K562 (cell line): Measurements from ENCODE around the gene LIMS2.

ENCODE experiments used
- ARID1B ChIP-seq: fragments of 450-650 bp; IDR thresholded peaks from 2 replicates; pipeline ENCODE4 v1.6.1; 2016; ENCODE audit warnings: antibody characterized with exemption, mild to moderate bottlenecking, inconsistent platforms
- CEBPB ChIP-seq: fragments of 450-650 bp; IDR thresholded peaks from 2 replicates; pipeline ENCODE4 v1.6.1; 2016; ENCODE audit warnings: missing genetic modification characterization, missing compliant biosample characterization
- CHD4 ChIP-seq: fragments of 200-600 bp; sonication (generic); IDR thresholded peaks from 3 replicates; pipeline ENCODE4 v1.6.1; 2012; ENCODE audit warnings: low read depth, mild to moderate bottlenecking, mixed read lengths, low read length, inconsistent platforms; ENCODE audit not compliant: insufficient read depth, insufficient replicate concordance, poor library complexity, severe bottlenecking
- CTCF ChIP-seq, 3 experiments: IDR thresholded peaks in 2 of 3; conservative IDR thresholded peaks in 1 of 3; 2 replicates each; pipeline ENCODE4 v1.5.1; 2011 to 2012; ENCODE audit warnings: low read length in 3 of 3, mild to moderate bottlenecking in 3 of 3, control low read depth in 2 of 3, improper control_type of control experiment in 1 of 3, inconsistent platforms in 1 of 3, low read depth in 1 of 3, mixed read lengths in 1 of 3, moderate library complexity in 1 of 3; ENCODE audit not compliant: insufficient read depth in 2 of 3
- POLR2A ChIP-seq: fragments of 450-650 bp; conservative IDR thresholded peaks from 2 replicates; pipeline ENCODE4 v1.6.1; 2016
- POLR2AphosphoS5 ChIP-seq: IDR thresholded peaks from 2 replicates; pipeline ENCODE4 v1.6.1; 2011; ENCODE audit warnings: mild to moderate bottlenecking, low read depth, low read length, moderate library complexity; ENCODE audit not compliant: control insufficient read depth, insufficient read depth
- PRPF4 ChIP-seq: fragments of 200-400 bp; formaldehyde crosslinking; IDR thresholded peaks from one replicate; pipeline ENCODE4 v1.6.1; 2017; ENCODE audit warnings: low read length, low read depth, mild to moderate bottlenecking; ENCODE audit not compliant: insufficient read depth, poor library complexity, severe bottlenecking
- RB1 ChIP-seq: fragments of 450-650 bp; IDR thresholded peaks from 2 replicates; pipeline ENCODE4 v1.6.1; 2017; ENCODE audit warnings: low read depth, mild to moderate bottlenecking

DNA sequence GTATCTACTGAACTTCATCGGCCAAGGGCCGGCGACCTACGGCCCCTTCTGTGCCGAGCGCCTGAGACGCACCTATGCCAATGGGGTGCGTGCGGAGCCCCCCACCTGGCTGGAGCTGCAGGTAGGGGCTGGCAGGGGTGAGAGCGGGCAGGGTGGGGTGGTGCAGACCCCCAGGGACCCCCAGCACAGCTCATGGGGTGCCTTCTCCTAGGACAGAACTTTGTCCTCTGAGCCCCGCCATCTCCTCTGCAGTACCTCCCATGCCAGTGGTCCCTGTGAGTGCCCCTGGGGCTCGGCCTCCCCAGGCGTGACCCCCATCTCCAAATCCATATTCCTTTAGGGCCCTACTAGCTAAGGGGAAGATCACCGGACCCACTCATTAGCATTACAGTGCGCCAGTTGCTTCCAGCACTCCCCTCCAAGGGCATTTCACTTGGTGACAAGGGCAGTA is 53.3 kb downstream of the LIMS2 start:
- TF ChIP-seq POLR2A (no peak), PRPF4 (no peak), CTCF (IDR thresholded peaks at IDR 0.05 in 2 of 3, conservative IDR thresholded peaks at IDR 0.05 in 1 of 3; ENCODE audit: insufficient read depth in 2 of 3, low read depth in 1 of 3, low read length in 3 of 3) (no peak), CHD4 (no peak), POLR2AphosphoS5 (no peak), CEBPB (tag) (no peak), ARID1B (no peak), RB1 (no peak)
